ENCODE data around the gene SECISBP2.
"Not testable (repeated sequence)": the region's sequence is repeated elsewhere in the genome, so short reads cannot be mapped to it uniquely, and the experiment has no call there.

SECISBP2 gene

DNA sequence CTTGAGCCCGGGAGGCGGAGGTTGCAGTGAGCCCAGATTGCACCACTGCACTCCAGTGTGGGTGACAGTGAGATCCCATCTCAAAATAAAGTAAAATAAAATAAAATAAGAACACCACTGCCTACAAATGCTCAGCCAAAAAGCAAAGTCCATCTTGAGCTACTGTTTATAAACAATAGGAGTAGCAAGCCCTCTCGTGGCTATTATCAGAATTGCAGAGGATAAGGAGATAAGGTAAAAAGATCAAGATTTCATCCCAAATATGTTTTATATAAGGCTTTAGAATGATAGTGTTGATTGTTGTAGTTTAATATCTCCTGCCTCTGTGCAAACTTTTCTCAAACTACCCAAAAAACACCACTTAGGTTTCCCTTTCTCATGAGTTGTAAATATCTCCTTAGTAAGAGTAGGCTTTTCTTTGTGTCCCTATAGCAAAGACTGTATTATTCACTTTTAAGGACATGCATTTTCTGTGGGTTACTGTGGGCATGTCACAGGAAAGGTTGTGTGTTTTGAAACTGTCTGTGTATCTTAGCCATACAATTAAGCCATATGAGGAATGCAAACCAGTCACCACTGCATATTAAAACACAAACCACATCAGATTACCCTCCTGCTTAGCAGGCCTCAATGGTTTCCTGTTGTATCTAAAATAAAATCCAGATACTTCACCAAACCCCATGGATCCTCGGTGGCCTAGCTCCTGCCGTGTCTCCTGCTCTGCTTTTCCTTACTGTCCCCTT, 39.1 kb upstream of the SECISBP2 start:
- DNase-seq (ENCODE audit: low spot score): peak; percentile 72
- TF ChIP-seq, protein P1, sequence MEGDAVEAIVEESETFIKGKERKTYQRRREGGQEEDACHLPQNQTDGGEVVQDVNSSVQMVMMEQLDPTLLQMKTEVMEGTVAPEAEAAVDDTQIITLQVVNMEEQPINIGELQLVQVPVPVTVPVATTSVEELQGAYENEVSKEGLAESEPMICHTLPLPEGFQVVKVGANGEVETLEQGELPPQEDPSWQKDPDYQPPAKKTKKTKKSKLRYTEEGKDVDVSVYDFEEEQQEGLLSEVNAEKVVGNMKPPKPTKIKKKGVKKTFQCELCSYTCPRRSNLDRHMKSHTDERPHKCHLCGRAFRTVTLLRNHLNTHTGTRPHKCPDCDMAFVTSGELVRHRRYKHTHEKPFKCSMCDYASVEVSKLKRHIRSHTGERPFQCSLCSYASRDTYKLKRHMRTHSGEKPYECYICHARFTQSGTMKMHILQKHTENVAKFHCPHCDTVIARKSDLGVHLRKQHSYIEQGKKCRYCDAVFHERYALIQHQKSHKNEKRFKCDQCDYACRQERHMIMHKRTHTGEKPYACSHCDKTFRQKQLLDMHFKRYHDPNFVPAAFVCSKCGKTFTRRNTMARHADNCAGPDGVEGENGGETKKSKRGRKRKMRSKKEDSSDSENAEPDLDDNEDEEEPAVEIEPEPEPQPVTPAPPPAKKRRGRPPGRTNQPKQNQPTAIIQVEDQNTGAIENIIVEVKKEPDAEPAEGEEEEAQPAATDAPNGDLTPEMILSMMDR (IDR thresholded peaks at IDR 0.05; ENCODE audit: extremely low read depth, missing control alignments): peak; percentile 64

GRCh38 chr9:89281106-89281505, 37.2 kb upstream of the SECISBP2 start:
- no peak for DNase-seq (ENCODE audit: low spot score)
- TF ChIP-seq, protein P1 (IDR thresholded peaks at IDR 0.05; ENCODE audit: extremely low read depth, missing control alignments): no peak

DNA sequence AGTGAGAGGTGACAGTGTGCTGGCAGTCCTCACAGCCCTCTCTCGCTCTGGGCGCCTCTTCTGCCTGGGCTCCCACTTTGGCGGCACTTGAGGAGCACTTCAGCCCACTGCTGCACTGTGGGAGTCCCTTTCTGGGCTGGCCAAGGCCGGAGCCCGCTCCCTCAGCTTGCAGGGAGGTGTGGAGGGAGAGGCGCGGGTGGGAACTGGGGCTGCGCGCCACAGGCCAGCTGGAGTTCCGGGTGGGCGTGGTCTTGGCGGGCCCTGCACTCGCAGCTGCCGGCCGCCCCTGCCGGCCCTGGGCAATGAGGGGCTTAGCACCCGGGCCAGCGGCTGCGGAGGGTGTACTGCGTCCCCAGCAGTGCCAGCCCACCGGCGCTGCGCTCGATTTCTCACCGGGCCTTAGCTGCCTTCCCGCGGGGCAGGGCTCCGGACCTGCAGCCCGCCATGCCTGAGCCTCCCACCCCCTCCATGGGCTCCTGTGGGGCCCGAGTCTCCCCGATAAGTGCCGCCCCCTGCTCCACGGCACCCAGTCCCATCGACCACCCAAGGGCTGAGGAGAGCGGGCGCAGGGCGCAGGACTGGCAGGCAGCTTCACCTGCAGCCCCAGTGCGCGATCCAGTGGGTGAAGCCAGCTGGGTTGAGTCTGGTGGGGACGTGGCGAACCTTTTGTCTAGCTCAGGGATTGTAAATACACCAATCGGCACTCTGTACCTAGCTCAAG, 35.9 kb upstream of the SECISBP2 start:
- not testable (repeated sequence) for DNase-seq (ENCODE audit: low spot score)

- TF ChIP-seq, protein P1 (IDR thresholded peaks at IDR 0.05; ENCODE audit: extremely low read depth, missing control alignments): no peak
- no peak for DNase-seq (ENCODE audit: low spot score)
Measured at GRCh38 chr9:89284076-89284475, 34.2 kb upstream of the SECISBP2 start.

- DNase-seq (ENCODE audit: low spot score): no peak
- TF ChIP-seq, protein P1 (IDR thresholded peaks at IDR 0.05; ENCODE audit: extremely low read depth, missing control alignments): no peak
Measured at GRCh38 chr9:89291741-89292140, 26.6 kb upstream of the SECISBP2 start.

GRCh38 chr9:89293014-89293413, 25.3 kb upstream of the SECISBP2 start:
- TF ChIP-seq, protein P1 (IDR thresholded peaks at IDR 0.05; ENCODE audit: extremely low read depth, missing control alignments): no peak
- no peak for DNase-seq (ENCODE audit: low spot score)

DNA sequence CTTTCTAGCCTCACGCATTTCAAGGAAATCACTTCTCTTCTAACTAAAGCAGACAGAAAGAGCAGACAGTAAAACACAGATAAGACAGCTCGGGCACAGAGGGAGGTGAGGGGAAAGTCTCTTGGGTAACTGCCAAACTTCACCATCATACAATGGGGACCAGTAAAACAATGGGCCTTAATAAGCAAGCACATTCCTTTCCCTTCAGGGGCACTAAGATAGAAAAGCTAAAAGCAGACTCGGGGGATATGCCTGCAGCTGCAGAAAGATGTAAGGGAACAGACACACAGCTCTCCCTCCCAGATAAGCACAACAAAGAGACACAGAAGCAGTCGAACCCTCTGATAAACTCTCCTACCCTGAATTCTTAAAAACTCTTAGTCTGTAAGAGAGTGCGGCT, 22.9 kb upstream of the SECISBP2 start:
- no peak for DNase-seq (ENCODE audit: low spot score)
- TF ChIP-seq, protein P1 (IDR thresholded peaks at IDR 0.05; ENCODE audit: extremely low read depth, missing control alignments): no peak

- DNase-seq (ENCODE audit: low spot score): not testable (repeated sequence)
Measured at GRCh38 chr9:89301996-89302395, 16.3 kb upstream of the SECISBP2 start.
